HG02623 (cell line): Measurements from ENCODE around the gene PROSER2.

Experiments
- ATAC-seq: cut with Tn5 transposase; IDR thresholded peaks from one replicate; pipeline ENCODE4 v1.9.1; 2021; ENCODE audit warnings: moderate library complexity; ENCODE audit not compliant: unreplicated experiment

PROSER2 gene

GRCh38 chr10:11823122-11823988 lies at the start of gene PROSER2:
TSS of gene PROSER2 (plus strand) at chr10:11823356. CDS start at chr10:11852078, 28,722 bp downstream.
- ATAC-seq = peak; percentile 47

DNA sequence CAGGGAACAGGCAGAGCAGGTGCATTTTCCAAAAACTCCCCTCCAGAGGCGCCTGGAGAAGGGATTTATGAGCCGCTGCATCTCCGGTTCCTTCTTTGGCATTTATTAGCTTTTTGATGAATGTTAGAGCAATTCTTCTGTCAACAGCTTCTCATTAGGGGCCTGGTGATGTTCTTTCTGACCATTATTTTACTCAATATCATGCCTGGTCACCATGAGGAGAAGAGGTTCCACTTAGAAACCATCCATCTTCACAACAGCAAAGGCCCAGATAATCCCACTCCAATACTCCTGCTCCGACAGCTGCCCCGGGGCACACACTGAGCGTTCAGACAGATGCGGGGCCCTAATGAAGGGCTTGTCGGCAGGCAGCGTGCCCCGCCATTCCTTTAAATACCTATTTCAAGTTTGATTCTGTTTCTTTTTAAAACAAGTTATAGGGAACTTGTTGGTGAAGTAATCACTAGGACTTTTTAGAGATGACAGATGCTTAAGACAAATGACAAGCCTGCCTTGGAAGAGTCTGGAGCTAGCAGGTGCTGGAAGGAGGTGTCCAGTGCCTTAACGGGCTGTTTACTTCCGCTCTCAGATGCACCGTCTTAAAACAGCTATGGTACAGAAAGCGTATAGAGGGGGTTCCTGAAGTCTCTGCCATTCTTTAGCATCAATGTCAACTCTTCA lies 49.3 kb upstream of the PROSER2 start:
- no peak for ATAC-seq

- no peak for ATAC-seq
Measured at GRCh38 chr10:11775412-11775811, 47.7 kb upstream of the PROSER2 start.

GRCh38 chr10:11776080-11776479 lies 47.1 kb upstream of the PROSER2 start:
- ATAC-seq = no peak

- no peak for ATAC-seq
Measured at GRCh38 chr10:11781114-11781513, 42.0 kb upstream of the PROSER2 start.

GRCh38 chr10:11782793-11783557 lies 40.2 kb upstream of the PROSER2 start:
- no peak for ATAC-seq

DNA sequence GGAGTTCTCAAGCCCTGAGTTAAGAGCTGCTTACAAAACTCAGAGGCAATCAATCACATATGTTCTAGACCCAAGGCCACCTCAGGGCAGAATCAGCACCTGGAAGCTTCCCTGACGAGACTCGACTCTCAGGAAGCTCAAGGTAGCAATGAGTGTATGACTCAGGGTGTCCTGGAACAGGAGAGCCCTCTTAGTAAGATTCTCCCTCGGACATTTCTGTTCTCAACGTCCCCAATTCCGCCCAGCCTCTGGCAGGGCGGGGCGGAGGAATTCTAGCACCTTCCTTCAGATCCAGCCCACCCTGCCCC lies 39.6 kb upstream of the PROSER2 start:
- no peak for ATAC-seq

- no peak for ATAC-seq
Measured at GRCh38 chr10:11787374-11787773, 35.8 kb upstream of the PROSER2 start.

DNA sequence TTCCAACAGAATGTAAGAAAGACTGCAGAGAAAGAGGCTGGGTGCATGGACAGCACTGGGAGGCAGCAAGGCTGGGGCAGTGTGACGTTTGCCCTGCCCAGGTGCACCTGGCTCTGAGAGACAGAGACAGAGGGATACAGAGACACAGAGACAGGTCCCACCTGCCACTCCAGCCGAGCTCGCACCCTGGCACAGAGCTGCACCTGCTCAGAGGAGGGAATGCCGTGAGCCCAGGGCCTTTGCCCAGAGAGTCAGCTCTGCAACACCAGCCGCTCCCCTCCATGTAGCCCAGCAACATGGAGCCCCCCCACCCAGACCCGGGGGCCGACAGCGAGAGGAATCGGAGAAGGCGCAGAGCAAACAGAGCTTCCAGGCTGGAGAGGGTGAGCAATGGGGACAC lies 35.3 kb upstream of the PROSER2 start:
- no peak for ATAC-seq

- ATAC-seq = no peak
Measured at GRCh38 chr10:11789306-11789705, 33.9 kb upstream of the PROSER2 start.

DNA sequence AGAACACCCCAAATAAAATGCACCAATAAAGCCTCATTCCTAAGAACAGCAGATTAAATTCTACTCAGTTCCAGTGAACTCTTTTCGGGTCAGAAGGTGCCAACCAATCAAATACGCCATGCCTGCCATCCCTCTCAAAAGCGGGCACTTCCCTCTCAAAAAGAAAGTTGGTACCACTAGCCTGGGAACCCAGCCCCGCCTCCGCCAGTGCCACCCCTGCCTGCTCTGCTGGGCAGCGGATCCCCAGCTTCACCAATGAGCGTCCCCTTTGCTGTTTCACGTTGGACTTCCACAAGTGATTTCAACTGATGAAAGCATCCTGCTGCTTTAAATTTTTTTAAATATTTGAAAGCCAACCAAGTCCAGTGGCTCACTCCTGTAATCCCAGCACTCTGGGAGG lies 33.2 kb upstream of the PROSER2 start:
- no peak for ATAC-seq

- ATAC-seq = no peak
Measured at GRCh38 chr10:11793762-11794479, 29.2 kb upstream of the PROSER2 start.

DNA sequence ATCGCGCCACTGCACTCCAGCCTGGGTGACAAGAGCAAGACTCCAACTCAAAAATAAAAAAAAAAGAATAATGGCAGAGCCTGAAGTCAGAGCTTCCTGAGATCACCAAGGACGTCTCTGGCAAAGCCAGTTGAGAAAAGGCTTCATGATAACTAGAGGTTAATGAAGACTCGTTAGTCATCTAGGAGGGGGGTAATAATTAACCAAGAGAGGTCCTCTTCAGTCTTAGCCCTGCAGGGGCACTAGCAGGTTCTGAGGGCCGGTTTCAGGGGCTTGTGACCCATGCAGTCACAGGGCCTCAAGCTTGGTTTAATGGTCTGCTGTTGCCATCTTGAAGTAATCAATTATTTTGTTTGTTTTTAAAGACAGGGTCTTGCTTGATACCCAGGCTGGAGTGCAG lies 28.6 kb upstream of the PROSER2 start:
- no peak for ATAC-seq

GRCh38 chr10:11795101-11795920 lies 27.8 kb upstream of the PROSER2 start:
- ATAC-seq = no peak

DNA sequence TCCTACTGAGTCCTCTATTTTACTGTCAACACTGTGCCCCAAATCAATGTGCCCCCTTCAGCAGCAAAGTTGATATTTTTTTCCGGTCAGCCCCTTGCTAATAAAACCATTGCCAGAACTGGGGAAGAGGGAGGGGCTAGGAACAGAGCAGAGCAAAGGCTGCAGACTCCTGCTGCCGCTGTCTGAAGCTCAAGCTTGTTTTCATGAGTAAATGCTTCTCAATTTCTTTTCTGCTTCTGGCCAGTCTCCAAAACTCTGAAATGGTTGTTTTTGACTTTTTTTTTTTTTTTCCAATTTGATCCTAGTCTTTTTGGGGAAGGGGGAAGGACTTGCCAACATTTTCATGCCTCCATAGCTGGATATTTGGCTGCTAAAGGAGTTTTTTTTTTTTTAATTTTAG lies 26.7 kb upstream of the PROSER2 start:
- ATAC-seq = no peak

DNA sequence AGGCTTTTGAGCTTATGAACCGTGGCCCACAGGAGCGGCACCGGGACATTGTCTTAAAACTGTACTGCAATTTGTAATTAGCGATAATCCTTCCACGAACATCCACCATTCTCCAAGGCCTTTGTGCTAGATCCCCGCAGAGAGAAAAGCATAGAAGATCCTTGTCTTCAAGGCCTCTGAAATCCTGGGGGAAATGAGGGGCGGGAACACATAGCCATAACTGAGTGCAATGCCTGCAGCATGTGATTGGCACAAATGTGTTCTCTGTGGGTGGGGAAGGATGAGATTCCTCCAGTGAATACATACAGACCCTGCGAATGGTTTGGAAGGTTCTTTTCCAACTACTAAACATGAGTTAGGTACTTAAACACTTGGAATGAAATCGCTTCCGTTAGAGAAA lies 25.9 kb upstream of the PROSER2 start:
- ATAC-seq = no peak

GRCh38 chr10:11797847-11798633 lies 25.1 kb upstream of the PROSER2 start:
- ATAC-seq = no peak

DNA sequence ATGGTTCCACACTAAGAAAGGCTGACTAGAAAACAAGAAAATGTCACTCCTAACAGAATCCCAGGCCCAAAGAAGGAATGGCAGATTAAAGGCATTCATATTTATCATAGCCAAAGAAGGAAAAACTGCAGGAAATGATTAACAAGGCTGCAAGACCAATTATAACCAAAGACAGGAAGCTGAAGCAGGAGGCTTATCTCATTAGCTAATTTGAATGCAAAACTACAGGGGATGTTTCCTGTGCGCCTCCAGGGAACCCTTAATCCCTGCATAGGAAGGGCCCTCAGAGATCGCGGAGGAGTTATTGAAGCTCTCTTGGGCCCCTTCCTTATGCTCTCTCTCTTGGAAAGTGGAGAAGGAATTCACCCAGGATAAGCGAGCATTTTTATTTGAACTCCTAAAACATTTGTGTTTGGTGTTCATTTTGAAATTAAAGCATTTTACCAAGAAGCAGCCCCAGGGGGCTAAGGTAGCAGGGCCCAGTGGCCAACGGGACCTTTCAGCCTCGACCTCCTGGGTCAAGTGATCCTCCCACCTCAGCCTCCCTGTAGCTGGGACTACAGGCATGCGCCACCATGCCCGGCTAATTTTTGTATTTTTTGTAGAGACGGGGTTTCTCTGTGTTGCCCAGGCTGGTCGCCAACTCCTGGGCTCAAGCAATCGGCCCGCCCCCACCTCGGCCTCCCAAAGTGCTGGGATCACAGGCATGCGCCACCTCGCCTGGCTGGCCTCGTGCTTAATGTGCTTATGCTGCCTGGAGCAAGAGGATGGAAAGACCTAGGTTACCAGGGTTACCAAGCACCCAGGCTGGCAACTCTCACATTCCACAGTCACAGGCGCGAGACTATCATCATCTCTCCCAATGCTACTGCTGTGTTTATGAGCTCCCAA lies 24.1 kb upstream of the PROSER2 start:
- ATAC-seq = no peak

GRCh38 chr10:11799736-11800080 lies 23.4 kb upstream of the PROSER2 start:
- no peak for ATAC-seq
